ENCODE results near the gene MED9.
"Not testable (repeated sequence)": the region's sequence is repeated elsewhere in the genome, so short reads cannot be mapped to it uniquely, and the experiment has no call there.

MED9 gene

GRCh38 chr17:17456251-17456650, 20.5 kb upstream of the MED9 start:
- DNase-seq = no peak

DNA sequence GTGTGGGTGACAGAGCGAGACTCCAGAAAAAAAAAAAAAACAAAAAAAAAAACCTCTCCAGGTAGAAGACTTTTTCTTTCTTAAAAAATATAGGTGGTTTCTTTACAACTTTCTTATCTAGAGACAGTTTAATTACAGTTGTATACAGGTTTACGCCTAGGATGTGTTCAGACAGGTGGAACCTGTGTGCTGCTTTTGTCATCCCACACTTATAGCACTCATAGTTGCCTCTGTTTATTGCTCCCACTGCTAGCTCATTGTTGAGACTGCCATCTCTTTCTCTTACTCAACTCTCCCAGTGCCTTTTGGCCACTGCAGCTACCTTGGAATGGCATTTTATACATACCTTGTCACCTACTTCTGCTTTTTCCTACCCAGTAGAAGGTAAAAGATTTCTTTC, 19.1 kb upstream of the MED9 start:
- DNase-seq = no peak

GRCh38 chr17:17460038-17460437, 16.8 kb upstream of the MED9 start:
- no peak for DNase-seq

GRCh38 chr17:17462048-17462824, 14.6 kb upstream of the MED9 start:
- no peak for DNase-seq

- DNase-seq = no peak
Observed at GRCh38 chr17:17463821-17464220, 13.0 kb upstream of the MED9 start.

- not testable (repeated sequence) for DNase-seq
Observed at GRCh38 chr17:17465878-17466277, 10.9 kb upstream of the MED9 start.

DNA sequence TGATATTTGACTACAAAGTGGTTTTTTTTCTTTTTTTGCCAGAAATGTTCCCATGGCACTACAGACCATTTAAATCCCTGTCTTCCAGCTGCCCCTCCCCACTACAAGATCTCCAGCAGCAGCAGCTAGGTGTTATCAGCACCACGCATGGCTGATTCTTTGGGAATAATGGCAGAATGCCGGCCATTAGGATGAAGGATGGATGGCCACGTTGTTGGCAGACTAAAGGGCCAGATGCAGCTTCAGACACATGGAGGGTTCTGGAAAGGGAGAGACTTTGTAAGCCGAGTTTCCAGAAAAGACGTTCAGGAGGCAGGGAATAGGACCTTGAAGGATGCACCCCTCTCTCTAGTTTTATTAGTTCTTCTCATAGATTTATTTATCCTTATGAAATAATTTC, 10.3 kb upstream of the MED9 start:
- DNase-seq = no peak

DNA sequence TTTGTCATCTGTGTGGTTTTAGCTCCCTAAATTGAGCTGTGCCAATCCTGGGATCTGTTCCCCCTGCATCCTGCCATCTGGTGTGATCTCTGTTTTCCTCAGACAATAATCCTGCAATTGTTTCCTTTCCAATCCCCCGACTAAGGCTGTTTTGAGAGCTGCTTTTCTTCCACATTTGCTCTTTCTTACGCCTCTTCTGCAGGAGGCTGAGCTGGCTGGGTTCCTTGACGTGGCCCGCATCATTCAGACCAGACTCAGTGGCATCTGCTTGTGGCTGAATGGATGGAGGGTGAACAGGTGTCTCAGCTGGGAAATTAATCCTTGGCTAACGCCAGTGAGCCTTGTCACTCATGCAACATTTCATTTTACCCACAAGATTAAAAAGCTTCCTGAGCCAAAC, 9.8 kb upstream of the MED9 start:
- no peak for DNase-seq

- no peak for DNase-seq
Observed at GRCh38 chr17:17467720-17468119, 9.1 kb upstream of the MED9 start.

- no peak for DNase-seq
Observed at GRCh38 chr17:17468217-17469010, 8.4 kb upstream of the MED9 start.

- DNase-seq = no peak
Observed at GRCh38 chr17:17469358-17469757, 7.4 kb upstream of the MED9 start.

GRCh38 chr17:17469996-17470395, 6.8 kb upstream of the MED9 start:
- no peak for DNase-seq

- DNase-seq = no peak
Observed at GRCh38 chr17:17472333-17472920, 4.4 kb upstream of the MED9 start.

DNA sequence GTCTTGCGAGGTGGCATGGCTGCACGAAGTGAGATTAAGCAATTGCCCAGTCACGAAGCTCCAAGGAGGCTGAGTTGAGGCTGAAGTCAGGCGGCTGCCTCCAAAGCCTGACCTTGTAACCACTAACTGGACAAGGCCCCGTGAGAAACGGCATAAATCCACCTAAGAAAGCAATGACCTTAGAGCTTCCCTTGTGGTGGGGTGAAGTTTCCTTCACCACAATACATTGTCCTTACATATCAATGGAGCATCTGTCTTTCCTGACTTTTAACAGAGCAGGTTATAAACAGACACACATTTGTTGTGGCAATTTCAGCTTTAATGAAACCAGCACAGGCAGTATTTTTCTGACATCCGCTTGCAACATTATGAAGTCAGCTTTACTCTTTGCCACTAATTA, 2.5 kb upstream of the MED9 start:
- DNase-seq = no peak

- no peak for DNase-seq
Observed at GRCh38 chr17:17479209-17479608, 2.4 kb downstream of the MED9 start.

DNA sequence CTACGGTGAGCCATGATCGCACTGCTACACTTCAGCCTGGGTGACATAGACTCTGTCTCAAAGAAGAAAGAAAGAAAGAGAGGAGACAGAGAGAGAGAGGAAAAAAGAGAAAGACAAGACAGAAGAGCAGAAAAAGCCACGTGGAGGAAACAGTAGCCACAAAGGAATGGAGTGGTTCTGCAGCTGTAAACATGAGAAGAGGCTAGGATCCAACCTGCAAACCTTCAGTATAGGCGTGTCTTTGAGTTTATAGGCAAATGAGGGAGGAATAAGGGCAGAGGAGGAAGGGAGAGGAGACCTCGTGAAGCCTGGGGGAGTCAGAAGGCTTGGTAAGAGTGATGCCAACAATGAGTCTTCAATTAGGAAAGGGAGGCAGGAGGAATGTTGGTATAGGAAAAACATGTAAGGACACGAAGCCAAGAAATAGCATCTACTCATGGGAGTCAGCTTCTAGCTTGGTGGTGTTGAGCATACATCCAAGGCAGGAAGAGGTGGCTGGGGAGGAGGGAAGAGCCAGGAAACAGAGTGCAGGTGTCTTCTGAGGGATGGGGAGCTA, 3.9 kb downstream of the MED9 start:
- DNase-seq = no peak

DNA sequence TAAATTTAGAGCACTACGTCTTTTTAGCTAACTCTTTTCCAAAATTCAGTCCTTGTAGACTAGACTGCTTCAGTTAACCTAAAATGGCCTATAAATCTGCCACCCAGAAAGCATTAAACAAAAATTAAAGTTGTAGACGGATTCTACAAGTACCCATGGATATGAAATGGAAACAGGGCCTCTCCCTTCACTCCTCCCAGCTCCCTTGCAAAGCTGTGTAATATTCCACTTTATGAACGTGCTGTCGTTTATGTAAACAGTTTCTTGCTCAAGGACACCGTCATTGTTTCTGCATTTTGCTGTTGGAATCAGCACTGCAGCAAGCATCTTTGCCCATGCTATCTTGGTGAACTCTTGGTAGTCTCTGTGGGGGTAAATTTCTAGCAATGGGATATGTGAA, 5.1 kb downstream of the MED9 start:
- DNase-seq = no peak

GRCh38 chr17:17484451-17484899, 7.7 kb downstream of the MED9 start:
- no peak for DNase-seq

- DNase-seq = no peak
Observed at GRCh38 chr17:17485420-17485819, 8.6 kb downstream of the MED9 start.

DNA sequence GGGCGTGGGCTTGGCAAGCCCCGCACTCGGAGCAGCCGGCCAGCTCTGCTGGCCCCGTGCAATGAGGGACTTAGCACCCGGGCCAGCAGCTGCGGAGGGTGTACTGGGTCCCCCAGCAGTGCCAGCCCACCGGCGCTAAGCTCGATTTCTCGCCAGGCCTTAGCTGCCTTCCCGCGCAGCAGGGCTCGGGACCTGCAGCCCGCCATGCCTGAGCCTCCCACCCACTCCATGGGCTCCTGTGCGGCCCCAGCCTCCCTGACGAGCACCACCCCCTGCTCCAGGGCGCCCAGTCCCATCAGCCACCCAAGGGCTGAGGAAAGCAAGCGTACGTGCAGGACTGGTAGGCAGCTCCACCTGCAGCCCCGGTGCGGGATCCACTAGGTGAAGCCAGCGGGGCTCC, 9.6 kb downstream of the MED9 start:
- DNase-seq = not testable (repeated sequence)

- DNase-seq = no peak
Observed at GRCh38 chr17:17487998-17488397, 11.2 kb downstream of the MED9 start.

DNA sequence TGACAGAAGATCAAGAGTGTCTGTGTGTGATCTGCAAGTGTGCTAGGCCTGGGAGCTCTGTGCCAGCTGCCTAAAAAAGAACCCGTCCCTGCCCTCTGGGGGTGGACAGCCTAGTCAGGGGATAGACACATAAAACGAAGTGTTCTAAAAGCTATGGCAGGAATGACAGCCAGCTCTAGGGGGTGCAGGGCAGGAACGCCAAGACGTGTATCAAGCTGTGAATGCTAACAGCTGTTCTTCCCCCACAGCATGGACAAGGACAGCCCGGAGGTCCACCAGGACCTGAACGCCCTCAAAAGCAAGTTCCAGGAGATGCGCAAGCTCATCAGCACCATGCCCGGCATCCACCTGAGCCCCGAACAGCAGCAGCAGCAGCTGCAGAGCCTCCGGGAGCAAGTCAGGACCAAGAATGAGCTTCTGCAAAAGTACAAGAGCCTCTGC, 14.3 kb downstream of the MED9 start:
- no peak for DNase-seq

DNA sequence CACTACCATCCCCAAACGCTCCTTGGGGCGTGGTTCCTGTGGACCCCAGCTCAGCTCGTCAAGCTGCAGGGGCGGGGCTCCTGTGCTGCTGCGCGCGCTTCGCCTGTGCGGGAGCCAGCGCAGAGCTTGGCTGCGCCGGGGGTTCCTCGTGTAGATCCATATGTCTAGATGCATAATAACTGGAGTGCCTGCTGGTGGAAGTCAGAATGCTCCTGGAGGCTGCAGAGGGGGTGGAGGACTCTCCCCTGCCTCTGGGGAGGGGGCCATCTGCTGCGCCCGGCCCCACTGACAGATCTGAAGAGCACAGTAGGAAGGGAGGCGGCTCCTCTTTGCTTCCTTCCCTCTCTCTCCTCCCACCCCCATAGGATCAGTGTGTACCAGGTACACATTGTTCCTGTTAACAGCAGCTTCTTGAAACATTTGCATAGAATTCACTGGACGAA, 14.8 kb downstream of the MED9 start:
- DNase-seq = no peak

GRCh38 chr17:17492085-17492484, 15.3 kb downstream of the MED9 start:
- no peak for DNase-seq
